Neuron (in vitro differentiated cells): ENCODE data around the gene OR6F1.

Source experiments
- H2AFZ ChIP-seq: one replicate; pipeline ENCODE4 v1.6.1; 2013; ENCODE audit warnings: low read depth, mild to moderate bottlenecking, inconsistent platforms, low read length, moderate library complexity
- H3K27me3 ChIP-seq: one replicate; pipeline ENCODE4 v1.6.1; 2013; ENCODE audit warnings: low read length; ENCODE audit not compliant: insufficient read depth
- H3K36me3 ChIP-seq: one replicate; pipeline ENCODE4 v1.6.1; 2013; ENCODE audit warnings: low read length; ENCODE audit not compliant: insufficient read depth
- H3K4me1 ChIP-seq: one replicate; pipeline ENCODE4 v1.6.1; 2013; ENCODE audit warnings: low read length; ENCODE audit not compliant: insufficient read depth
- H3K4me3 ChIP-seq: 2 replicates; pipeline ENCODE4 v1.5.1; 2013; ENCODE audit warnings: mild to moderate bottlenecking, low read length, moderate library complexity
- H3K9me3 ChIP-seq: one replicate; pipeline ENCODE4 v1.6.1; 2013; ENCODE audit warnings: low read length

Gene OR6F1

DNA sequence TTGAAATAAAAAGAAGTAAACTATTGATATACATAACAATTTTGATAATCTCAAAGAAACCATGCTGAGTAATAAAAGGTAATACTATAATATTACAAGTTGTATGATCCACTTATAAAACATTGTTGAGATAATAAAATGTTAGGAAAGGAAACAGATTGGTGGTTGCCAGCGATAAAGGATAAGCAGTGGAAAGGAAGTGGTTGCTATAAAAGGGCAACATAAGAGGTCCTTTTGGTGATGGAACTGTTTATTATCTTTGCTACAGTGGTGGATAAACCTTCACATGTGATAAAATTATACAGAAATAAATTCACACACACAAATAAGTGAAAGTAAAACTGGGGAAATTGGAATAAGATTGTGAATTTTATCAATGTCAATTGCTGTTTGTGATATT lies 15.1 kb downstream of the OR6F1 start:
- Histone ChIP-seq H3K27me3 (no peaks in the 10 kb centered on the region), H3K4me1 (no peaks in the 10 kb centered on the region), H3K4me3 (no peak overlapping the region), H2AFZ (no peak overlapping the region), H3K36me3 (no peaks in the 10 kb centered on the region), H3K9me3 (no peaks in the 10 kb centered on the region)

GRCh38 chr1:247681288-247681897 lies 35.1 kb downstream of the OR6F1 start:
- Histone ChIP-seq H3K27me3 (no peaks in the 10 kb centered on the region), H3K4me1 (no peaks in the 10 kb centered on the region), H2AFZ (no peak overlapping the region), H3K36me3 (no peaks in the 10 kb centered on the region), H3K9me3 (no peaks in the 10 kb centered on the region), H3K4me3 (no peak overlapping the region)

DNA sequence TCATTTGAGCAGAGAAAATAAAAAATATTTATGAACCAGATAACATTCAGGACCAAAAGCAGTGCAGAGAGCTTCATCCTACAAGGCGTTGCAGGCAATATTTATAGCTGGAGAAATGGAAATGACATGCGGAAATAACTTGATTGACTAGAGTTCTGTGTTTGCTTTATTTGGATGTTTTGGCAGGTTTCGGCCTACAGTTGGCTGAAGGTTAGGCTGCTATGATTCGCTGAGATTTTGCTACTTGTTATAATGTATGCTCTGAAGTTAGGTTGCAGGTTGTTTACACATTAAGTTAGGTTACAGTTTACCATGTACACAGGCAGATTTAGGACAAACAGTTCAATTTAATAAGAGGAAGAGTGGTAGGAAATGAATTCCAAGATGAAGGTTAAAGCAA lies 36.3 kb downstream of the OR6F1 start:
- Histone ChIP-seq H3K36me3 (no peaks in the 10 kb centered on the region), H3K4me1 (no peaks in the 10 kb centered on the region), H3K4me3 (no peak overlapping the region), H3K9me3 (no peaks in the 10 kb centered on the region), H2AFZ (no peak overlapping the region), H3K27me3 (no peaks in the 10 kb centered on the region)

GRCh38 chr1:247679639-247680038 lies 36.8 kb downstream of the OR6F1 start, which contains the start of gene OR13G1:
Gene OR13G1 (minus strand): TSS chr1:247679739. CDS start chr1:247673041, 6,698 bp downstream.
- Histone ChIP-seq H3K36me3 (no peaks in the 10 kb centered on the region), H3K9me3 (no peaks in the 10 kb centered on the region), H2AFZ (no peak within 1 kb of the TSS), H3K4me3 (no peak within 1 kb of the TSS), H3K4me1 (no peaks in the 10 kb centered on the region), H3K27me3 (no peaks in the 10 kb centered on the region)

- Histone ChIP-seq H2AFZ (no peak overlapping the region), H3K27me3 (no peaks in the 10 kb centered on the region), H3K9me3 (no peaks in the 10 kb centered on the region), H3K4me3 (no peak overlapping the region), H3K4me1 (no peaks in the 10 kb centered on the region), H3K36me3 (no peaks in the 10 kb centered on the region)
These were observed 47.2 kb downstream of the OR6F1 start for GRCh38 chr1:247669225-247669624.
